ENCODE results near the gene LEF1. TPM values are rescaled to one million over a fixed set of nuclear protein-coding genes. Genes with fewer than 3 reads are reported as not detected.

LEF1 gene
- total RNA-seq, 1 donor from 2014 or later = 16.6 TPM

DNA sequence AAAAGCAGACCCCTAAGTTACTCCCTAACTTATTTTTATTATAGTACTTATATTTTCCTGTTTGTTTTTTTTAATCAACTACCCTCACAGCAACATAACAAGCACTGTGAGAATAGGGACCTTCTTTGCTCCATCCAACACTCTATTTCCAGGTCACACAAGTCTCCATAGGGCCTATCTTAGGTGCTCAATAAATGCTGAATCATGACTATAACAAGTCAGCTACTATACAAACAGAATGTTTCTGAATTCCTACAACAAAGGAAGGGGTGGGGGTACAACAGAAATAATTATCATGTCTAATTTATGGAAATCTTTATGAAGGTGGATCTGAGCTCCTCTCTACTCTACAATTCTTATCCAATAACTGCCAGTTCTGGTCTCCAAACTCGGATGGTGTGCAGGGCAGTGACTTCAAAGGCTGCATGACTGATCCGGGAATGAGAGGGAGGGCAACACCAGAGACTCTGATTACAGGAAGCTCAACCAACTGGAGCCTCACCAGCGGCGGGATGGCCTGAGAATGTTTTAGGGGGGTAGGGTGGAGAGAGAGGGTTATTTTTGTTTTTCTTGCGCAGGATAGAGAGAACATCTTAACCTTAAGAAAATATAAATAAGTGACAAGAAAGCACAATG, 107.9 kb downstream of the LEF1 start:
- no peak for TF ChIP-seq EZH2 (IDR thresholded peaks at IDR 0.05; ENCODE audit: insufficient read depth, low read length)
- TF ChIP-seq, protein P1, sequence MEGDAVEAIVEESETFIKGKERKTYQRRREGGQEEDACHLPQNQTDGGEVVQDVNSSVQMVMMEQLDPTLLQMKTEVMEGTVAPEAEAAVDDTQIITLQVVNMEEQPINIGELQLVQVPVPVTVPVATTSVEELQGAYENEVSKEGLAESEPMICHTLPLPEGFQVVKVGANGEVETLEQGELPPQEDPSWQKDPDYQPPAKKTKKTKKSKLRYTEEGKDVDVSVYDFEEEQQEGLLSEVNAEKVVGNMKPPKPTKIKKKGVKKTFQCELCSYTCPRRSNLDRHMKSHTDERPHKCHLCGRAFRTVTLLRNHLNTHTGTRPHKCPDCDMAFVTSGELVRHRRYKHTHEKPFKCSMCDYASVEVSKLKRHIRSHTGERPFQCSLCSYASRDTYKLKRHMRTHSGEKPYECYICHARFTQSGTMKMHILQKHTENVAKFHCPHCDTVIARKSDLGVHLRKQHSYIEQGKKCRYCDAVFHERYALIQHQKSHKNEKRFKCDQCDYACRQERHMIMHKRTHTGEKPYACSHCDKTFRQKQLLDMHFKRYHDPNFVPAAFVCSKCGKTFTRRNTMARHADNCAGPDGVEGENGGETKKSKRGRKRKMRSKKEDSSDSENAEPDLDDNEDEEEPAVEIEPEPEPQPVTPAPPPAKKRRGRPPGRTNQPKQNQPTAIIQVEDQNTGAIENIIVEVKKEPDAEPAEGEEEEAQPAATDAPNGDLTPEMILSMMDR (IDR thresholded peaks at IDR 0.05; ENCODE audit: insufficient read depth, low read depth, low read length) = no peak
- Histone ChIP-seq H3K4me1 (ENCODE audit: insufficient read depth, low read length) (peaks cover 10% of the 10 kb centered on the region), H3K27ac (ENCODE audit: low read depth, low read length) (no peak overlapping the region), H4K20me1 (ENCODE audit: insufficient read depth, low read length) (no peaks in the 10 kb centered on the region), H3K4me2 (ENCODE audit: low read length) (no peak overlapping the region), H3K9me3 (ENCODE audit: insufficient read depth, low read depth, low read length) (no peaks in the 10 kb centered on the region), H3K27me3 (ENCODE audit: insufficient read depth, low read length) (no peaks in the 10 kb centered on the region), H3K36me3 (ENCODE audit: insufficient read depth, low read length) (no peaks in the 10 kb centered on the region), H3K9ac (ENCODE audit: low read length) (no peak overlapping the region), H3K79me2 (ENCODE audit: insufficient read depth, low read length) (no peaks in the 10 kb centered on the region), H2AFZ (ENCODE audit: low read depth, low read length) (no peak overlapping the region), H3K4me3 (ENCODE audit: insufficient read depth, low read depth, low read length) (no peak overlapping the region)
- FAIRE-seq (no peak), DNase-seq (ENCODE audit: low read depth) (no peak)
- Mint-ChIP-seq H3K4me1 (ENCODE audit: low read depth, unreplicated experiment) (peaks cover 24% of the 10 kb centered on the region), H3K36me3 (ENCODE audit: low read depth, unreplicated experiment) (peaks cover 7% of the 10 kb centered on the region), H3K4me3 (ENCODE audit: unreplicated experiment) (no peak overlapping the region), H3K27ac (ENCODE audit: unreplicated experiment) (no peak overlapping the region), H3K9me3 (ENCODE audit: unreplicated experiment) (no peaks in the 10 kb centered on the region), H3K27me3 (ENCODE audit: low read depth, unreplicated experiment) (peaks cover 3% of the 10 kb centered on the region)

DNA sequence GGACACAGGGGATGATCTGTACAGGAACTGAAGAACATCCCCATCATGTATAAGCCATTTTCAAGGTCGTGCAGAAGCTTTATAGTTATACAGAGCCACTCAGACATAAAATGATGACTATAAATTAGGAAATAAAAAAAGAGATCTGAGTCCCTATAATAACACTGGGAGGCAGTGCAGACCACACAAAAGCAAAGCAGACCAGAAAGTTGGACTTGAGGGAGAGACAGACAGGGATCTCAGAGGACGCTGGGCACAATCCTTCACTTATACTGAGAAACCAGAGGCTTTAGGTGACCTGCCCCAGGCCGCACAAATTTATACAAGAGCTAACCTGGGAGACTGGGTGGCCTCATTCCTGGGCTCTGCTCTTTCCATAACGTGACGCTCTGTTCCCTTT, 108.6 kb downstream of the LEF1 start:
- FAIRE-seq (no peak), DNase-seq (ENCODE audit: low read depth) (peak; percentile 38)
- H3K9ac ChIP-seq (ENCODE audit: low read length) = no peak overlapping the region
- no peaks in the 10 kb centered on the region for H3K27me3 ChIP-seq (ENCODE audit: insufficient read depth, low read length)
- H2AFZ ChIP-seq (ENCODE audit: low read depth, low read length) = no peak overlapping the region
- Mint-ChIP-seq H3K4me3 (ENCODE audit: unreplicated experiment) (no peak overlapping the region), H3K36me3 (ENCODE audit: low read depth, unreplicated experiment) (peaks cover 7% of the 10 kb centered on the region), H3K9me3 (ENCODE audit: unreplicated experiment) (no peaks in the 10 kb centered on the region), H3K27me3 (ENCODE audit: low read depth, unreplicated experiment) (peaks cover 3% of the 10 kb centered on the region), H3K4me1 (ENCODE audit: low read depth, unreplicated experiment) (peaks cover 24% of the 10 kb centered on the region), H3K27ac (ENCODE audit: unreplicated experiment) (peak overlapping the region; percentile 77)
- H3K4me2 ChIP-seq (ENCODE audit: low read length) = no peak overlapping the region
- no peaks in the 10 kb centered on the region for H3K36me3 ChIP-seq (ENCODE audit: insufficient read depth, low read length)
- no peaks in the 10 kb centered on the region for H4K20me1 ChIP-seq (ENCODE audit: insufficient read depth, low read length)
- H3K4me1 ChIP-seq (ENCODE audit: insufficient read depth, low read length) = peaks cover 10% of the 10 kb centered on the region
- H3K79me2 ChIP-seq (ENCODE audit: insufficient read depth, low read length) = no peaks in the 10 kb centered on the region
- TF ChIP-seq EZH2 (IDR thresholded peaks at IDR 0.05; ENCODE audit: insufficient read depth, low read length) = no peak
- TF ChIP-seq, protein P1 (IDR thresholded peaks at IDR 0.05; ENCODE audit: insufficient read depth, low read depth, low read length) = peak; percentile 38
- no peaks in the 10 kb centered on the region for H3K9me3 ChIP-seq (ENCODE audit: insufficient read depth, low read depth, low read length)
- H3K4me3 ChIP-seq (ENCODE audit: insufficient read depth, low read depth, low read length) = no peak overlapping the region
- no peak overlapping the region for H3K27ac ChIP-seq (ENCODE audit: low read depth, low read length)

DNA sequence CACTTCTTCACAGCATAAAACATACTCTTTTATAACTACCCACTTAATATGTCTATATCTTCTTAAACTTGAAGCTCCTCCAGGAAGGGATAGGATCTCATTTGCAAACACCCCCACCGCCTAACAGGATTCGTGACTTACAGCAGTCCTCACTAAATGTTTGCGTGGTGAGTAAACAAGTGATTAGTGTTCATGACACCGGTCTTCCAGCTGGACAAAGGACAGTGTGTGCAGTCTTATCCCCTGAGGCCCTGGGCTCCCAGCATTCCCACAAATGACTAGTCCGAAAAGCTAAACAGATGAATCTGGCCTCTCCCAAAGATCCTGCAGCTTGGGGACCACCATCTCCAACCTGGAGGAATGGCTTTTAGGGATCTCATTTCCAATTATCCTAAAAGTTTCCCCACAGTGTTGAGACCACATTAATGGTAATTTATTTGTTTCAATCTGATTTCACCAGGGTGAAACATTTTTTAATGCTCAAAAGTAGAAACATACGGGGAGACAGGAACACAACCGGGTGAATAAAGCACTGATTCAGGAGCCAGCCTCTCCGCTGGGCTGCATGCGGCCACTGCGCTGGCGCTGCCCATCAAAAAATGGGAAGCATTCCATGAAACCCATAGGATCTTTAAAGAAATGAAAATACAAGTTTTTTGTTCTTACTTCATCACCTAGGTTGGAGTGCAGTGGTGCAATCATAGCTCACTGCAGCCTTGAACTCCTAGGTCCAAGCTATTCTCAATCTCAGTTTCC, 109.9 kb downstream of the LEF1 start:
- Histone ChIP-seq H3K9ac (ENCODE audit: low read length) (no peak overlapping the region), H3K27ac (ENCODE audit: low read depth, low read length) (no peak overlapping the region), H4K20me1 (ENCODE audit: insufficient read depth, low read length) (no peaks in the 10 kb centered on the region), H3K27me3 (ENCODE audit: insufficient read depth, low read length) (no peaks in the 10 kb centered on the region), H3K4me3 (ENCODE audit: insufficient read depth, low read depth, low read length) (no peak overlapping the region), H3K36me3 (ENCODE audit: insufficient read depth, low read length) (no peaks in the 10 kb centered on the region), H3K79me2 (ENCODE audit: insufficient read depth, low read length) (no peaks in the 10 kb centered on the region), H3K4me2 (ENCODE audit: low read length) (peak overlapping the region; percentile 8), H3K9me3 (ENCODE audit: insufficient read depth, low read depth, low read length) (no peaks in the 10 kb centered on the region), H2AFZ (ENCODE audit: low read depth, low read length) (no peak overlapping the region), H3K4me1 (ENCODE audit: insufficient read depth, low read length) (peaks cover 10% of the 10 kb centered on the region)
- Mint-ChIP-seq H3K27me3 (ENCODE audit: low read depth, unreplicated experiment) (peaks cover 3% of the 10 kb centered on the region), H3K9me3 (ENCODE audit: unreplicated experiment) (no peaks in the 10 kb centered on the region), H3K4me3 (ENCODE audit: unreplicated experiment) (no peak overlapping the region), H3K4me1 (ENCODE audit: low read depth, unreplicated experiment) (peaks cover 24% of the 10 kb centered on the region), H3K27ac (ENCODE audit: unreplicated experiment) (peak overlapping the region; percentile 95), H3K36me3 (ENCODE audit: low read depth, unreplicated experiment) (peaks cover 8% of the 10 kb centered on the region)
- FAIRE-seq = peak; percentile 17
- TF ChIP-seq, protein P1 (IDR thresholded peaks at IDR 0.05; ENCODE audit: insufficient read depth, low read depth, low read length) = no peak
- TF ChIP-seq EZH2 (IDR thresholded peaks at IDR 0.05; ENCODE audit: insufficient read depth, low read length) = no peak
- peak; percentile 59 for DNase-seq (ENCODE audit: low read depth)
